SK-N-MC (cell line): ENCODE measurements around the gene ELF5.

Experiments used
- EZH2 ChIP-seq: fragments of 200-600 bp; sonication (generic); IDR thresholded peaks from one replicate; pipeline ENCODE4 v1.6.1; 2017; ENCODE audit warnings: antibody characterized with exemption
- FOXP2 ChIP-seq: optimal IDR thresholded peaks from 2 replicates; pipeline ENCODE3; 2011; ENCODE audit warnings: mild to moderate bottlenecking, moderate library complexity; ENCODE audit not compliant: insufficient read depth; ENCODE audit errors: extremely low read length, control extremely low read depth
- POLR2AphosphoS5 ChIP-seq: IDR thresholded peaks from 2 replicates; pipeline ENCODE4 v1.6.1; 2012; ENCODE audit warnings: mild to moderate bottlenecking, low read depth, low read length, borderline replicate concordance

DNA sequence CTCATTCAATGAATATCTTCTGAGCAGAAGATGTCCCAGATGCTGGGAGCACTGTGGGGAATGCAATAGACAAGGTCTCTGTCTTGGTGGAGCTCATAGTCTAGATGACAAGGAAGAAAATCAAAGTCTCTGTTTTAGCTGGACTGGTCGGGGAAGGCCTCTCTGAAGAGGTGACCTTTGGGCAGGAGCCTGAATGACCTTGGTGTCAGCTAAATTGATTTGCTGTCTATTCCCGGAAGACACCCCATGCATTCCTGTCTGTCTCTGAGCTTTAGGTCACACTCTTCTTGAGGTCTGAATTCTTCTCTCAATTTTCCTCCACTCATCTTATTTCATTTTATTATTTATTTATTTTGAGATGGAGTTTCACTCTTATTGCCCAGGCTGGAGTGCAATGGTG, 14.5 kb upstream of the ELF5 start:
- TF ChIP-seq POLR2AphosphoS5 (no peak), EZH2 (no peak), FOXP2 (no peak)
